ENCODE measurements around the gene RBMS3.
"Not testable (repeated sequence)": the region's sequence is repeated elsewhere in the genome, so short reads cannot be mapped to it uniquely, and the experiment has no call there.

The RBMS3 gene

GRCh38 chr3:29802057-29802456 lies 521.2 kb downstream of the RBMS3 start:
- DNase-seq (ENCODE audit: extremely low spot score): no peak
- ChIA-PET CTCF (interaction anchor here (0.9 to 1.5 kb wide), 2 partner anchors 10 to 13 kb away, joined by 3 read pairs; no protein-coding TSS in a partner anchor), POLR2A (no interaction called here)
- TF ChIP-seq CTCF (IDR thresholded peaks at IDR 0.05; ENCODE audit: control extremely low read depth, extremely low read depth, low read depth, missing control alignments): no peak

- ChIA-PET POLR2A (no interaction called here), CTCF (interaction anchor here (1.4 kb wide), 1 partner anchor 36 kb away, joined by 3 read pairs; no protein-coding TSS in a partner anchor)
- no peak for DNase-seq (ENCODE audit: extremely low spot score)
- no peak for TF ChIP-seq CTCF (IDR thresholded peaks at IDR 0.05; ENCODE audit: control extremely low read depth, extremely low read depth, low read depth, missing control alignments)
These were observed 523.2 kb downstream of the RBMS3 start for GRCh38 chr3:29804044-29804443.

GRCh38 chr3:29805757-29806156 lies 524.9 kb downstream of the RBMS3 start:
- TF ChIP-seq CTCF (IDR thresholded peaks at IDR 0.05; ENCODE audit: control extremely low read depth, extremely low read depth, low read depth, missing control alignments): no peak
- ChIA-PET CTCF (interaction anchor here (1.3 to 2.0 kb wide), 3 partner anchors 9 to 12 kb away, joined by 3 to 7 read pairs (median 3); no protein-coding TSS in a partner anchor), POLR2A (no interaction called here)
- DNase-seq (ENCODE audit: extremely low spot score): no peak

- CTCF ChIA-PET; DNase-seq (ENCODE audit: extremely low spot score); POLR2A ChIA-PET: not testable (repeated sequence)
These were observed 527.5 kb downstream of the RBMS3 start for GRCh38 chr3:29808324-29808723.

- no peak for DNase-seq (ENCODE audit: extremely low spot score)
- ChIA-PET CTCF (no interaction called here), POLR2A (no interaction called here)
- no peak for TF ChIP-seq CTCF (IDR thresholded peaks at IDR 0.05; ENCODE audit: control extremely low read depth, extremely low read depth, low read depth, missing control alignments)
These were observed 541.2 kb downstream of the RBMS3 start for GRCh38 chr3:29822071-29822470.

GRCh38 chr3:29823233-29823632 lies 542.4 kb downstream of the RBMS3 start:
- no peak for TF ChIP-seq CTCF (IDR thresholded peaks at IDR 0.05; ENCODE audit: control extremely low read depth, extremely low read depth, low read depth, missing control alignments)
- no peak for DNase-seq (ENCODE audit: extremely low spot score)
- CTCF ChIA-PET: no interaction called here
- POLR2A ChIA-PET: no interaction called here

GRCh38 chr3:29826712-29827111 lies 545.8 kb downstream of the RBMS3 start:
- CTCF ChIA-PET: interaction anchor here (1.3 to 1.4 kb wide), 2 partner anchors 8 to 10 kb away, joined by 3 to 4 read pairs; no protein-coding TSS in a partner anchor
- no peak for DNase-seq (ENCODE audit: extremely low spot score)
- no peak for TF ChIP-seq CTCF (IDR thresholded peaks at IDR 0.05; ENCODE audit: control extremely low read depth, extremely low read depth, low read depth, missing control alignments)
- POLR2A ChIA-PET: no interaction called here

All from GM10248 (cell line).